Measurements from ENCODE around the gene MND1. TPM values are rescaled to one million over a fixed set of nuclear protein-coding genes. Genes with fewer than 3 reads are reported as not detected.

MND1 gene
- total RNA-seq, 1 donor from 2014 or later = 33.6 TPM

DNA sequence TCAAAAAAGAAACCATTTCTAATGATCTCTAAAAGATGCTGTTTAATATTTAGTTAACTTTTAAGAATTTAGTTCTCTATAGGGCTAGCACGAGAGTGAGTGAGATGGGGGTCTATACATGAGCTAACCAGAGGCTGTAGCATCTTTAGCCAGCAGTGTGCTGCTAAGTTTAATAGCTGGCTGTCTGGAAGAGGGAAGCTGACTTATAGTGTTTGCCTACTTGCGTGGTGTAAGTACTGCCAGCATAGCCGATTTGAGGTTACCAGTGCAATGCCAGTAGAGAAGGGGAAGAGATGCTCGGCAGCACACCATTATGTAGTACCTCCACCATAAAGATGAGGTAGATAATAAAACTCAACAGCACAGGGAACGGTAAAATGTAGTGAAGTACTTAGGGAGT lies 74.5 kb downstream of the MND1 start:
- Mint-ChIP-seq H3K36me3 (ENCODE audit: low read depth) (peaks cover 2% of the 10 kb centered on the region), H3K9me3 (no peaks in the 10 kb centered on the region), H3K4me3 (peak overlapping the region; percentile 18), H3K27me3 (ENCODE audit: low read depth) (no peaks in the 10 kb centered on the region), H3K27ac (ENCODE audit: unreplicated experiment) (peak overlapping the region; percentile 14), H3K4me1 (peaks cover 30% of the 10 kb centered on the region)
- TF ChIP-seq, protein P1, sequence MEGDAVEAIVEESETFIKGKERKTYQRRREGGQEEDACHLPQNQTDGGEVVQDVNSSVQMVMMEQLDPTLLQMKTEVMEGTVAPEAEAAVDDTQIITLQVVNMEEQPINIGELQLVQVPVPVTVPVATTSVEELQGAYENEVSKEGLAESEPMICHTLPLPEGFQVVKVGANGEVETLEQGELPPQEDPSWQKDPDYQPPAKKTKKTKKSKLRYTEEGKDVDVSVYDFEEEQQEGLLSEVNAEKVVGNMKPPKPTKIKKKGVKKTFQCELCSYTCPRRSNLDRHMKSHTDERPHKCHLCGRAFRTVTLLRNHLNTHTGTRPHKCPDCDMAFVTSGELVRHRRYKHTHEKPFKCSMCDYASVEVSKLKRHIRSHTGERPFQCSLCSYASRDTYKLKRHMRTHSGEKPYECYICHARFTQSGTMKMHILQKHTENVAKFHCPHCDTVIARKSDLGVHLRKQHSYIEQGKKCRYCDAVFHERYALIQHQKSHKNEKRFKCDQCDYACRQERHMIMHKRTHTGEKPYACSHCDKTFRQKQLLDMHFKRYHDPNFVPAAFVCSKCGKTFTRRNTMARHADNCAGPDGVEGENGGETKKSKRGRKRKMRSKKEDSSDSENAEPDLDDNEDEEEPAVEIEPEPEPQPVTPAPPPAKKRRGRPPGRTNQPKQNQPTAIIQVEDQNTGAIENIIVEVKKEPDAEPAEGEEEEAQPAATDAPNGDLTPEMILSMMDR (conservative IDR thresholded peaks at IDR 0.05) = no peak
- DNase-seq (ENCODE audit: low read depth, low spot score) = no peak

DNA sequence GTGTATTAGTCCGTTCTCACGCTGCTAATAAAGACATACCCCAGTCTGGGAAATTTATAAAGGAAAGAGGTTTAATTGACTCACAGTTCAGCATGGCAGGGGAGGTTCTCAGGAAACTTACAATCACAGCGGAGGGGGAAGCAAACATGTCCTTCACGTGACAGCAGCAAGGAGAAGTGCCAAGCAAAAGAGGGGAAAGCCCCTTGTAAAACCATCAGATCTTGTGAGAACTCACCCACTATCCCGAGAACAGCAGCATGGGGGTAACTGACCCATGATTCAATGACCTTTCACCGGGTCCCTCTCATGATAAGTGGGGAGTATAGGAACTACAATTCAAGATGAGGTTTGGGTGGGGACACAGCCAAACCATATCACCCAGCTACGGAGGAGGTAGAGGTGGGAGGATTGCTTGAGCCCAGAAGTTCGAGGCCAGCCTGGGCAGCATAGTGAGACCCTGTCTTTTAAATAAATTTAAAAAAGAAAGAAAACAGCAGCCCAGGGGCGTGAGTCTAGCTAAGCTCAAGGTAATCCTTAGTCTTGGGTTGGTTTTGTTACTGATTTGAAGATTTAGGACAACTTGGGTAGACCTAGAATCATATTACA lies 75.3 kb downstream of the MND1 start:
- peak overlapping the region; percentile 68 for H3K27ac Mint-ChIP-seq (ENCODE audit: unreplicated experiment)
- peaks cover 29% of the 10 kb centered on the region for H3K4me1 Mint-ChIP-seq
- no peaks in the 10 kb centered on the region for H3K9me3 Mint-ChIP-seq
- no peaks in the 10 kb centered on the region for H3K27me3 Mint-ChIP-seq (ENCODE audit: low read depth)
- no peak overlapping the region for H3K4me3 Mint-ChIP-seq
- DNase-seq (ENCODE audit: low read depth, low spot score) = no peak
- TF ChIP-seq, protein P1 (conservative IDR thresholded peaks at IDR 0.05) = no peak
- H3K36me3 Mint-ChIP-seq (ENCODE audit: low read depth) = peaks cover 2% of the 10 kb centered on the region

DNA sequence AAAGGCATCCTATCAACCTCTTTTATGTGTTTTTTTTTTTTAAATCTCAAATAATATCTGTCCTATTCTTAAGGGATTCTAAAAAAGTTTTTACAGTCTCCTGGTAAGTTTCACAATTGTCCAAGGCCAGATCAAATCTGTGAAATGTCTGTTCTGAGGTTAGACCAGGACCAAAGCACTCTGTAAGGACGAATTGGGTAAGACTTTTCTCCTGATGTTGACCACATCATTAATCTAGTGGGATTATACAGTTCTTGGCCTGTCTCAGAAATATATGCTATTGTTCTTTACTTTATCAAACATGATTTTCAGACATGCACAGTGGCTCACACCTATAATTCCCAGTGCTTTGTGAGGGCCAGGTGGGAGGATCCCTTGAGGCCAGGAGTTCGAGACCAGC lies 75.9 kb downstream of the MND1 start:
- H3K4me1 Mint-ChIP-seq = peaks cover 29% of the 10 kb centered on the region
- no peak overlapping the region for H3K4me3 Mint-ChIP-seq
- H3K36me3 Mint-ChIP-seq (ENCODE audit: low read depth) = peaks cover 2% of the 10 kb centered on the region
- no peak overlapping the region for H3K27ac Mint-ChIP-seq (ENCODE audit: unreplicated experiment)
- TF ChIP-seq, protein P1 (conservative IDR thresholded peaks at IDR 0.05) = no peak
- H3K27me3 Mint-ChIP-seq (ENCODE audit: low read depth) = no peaks in the 10 kb centered on the region
- no peaks in the 10 kb centered on the region for H3K9me3 Mint-ChIP-seq
- DNase-seq (ENCODE audit: low read depth, low spot score) = no peak

DNA sequence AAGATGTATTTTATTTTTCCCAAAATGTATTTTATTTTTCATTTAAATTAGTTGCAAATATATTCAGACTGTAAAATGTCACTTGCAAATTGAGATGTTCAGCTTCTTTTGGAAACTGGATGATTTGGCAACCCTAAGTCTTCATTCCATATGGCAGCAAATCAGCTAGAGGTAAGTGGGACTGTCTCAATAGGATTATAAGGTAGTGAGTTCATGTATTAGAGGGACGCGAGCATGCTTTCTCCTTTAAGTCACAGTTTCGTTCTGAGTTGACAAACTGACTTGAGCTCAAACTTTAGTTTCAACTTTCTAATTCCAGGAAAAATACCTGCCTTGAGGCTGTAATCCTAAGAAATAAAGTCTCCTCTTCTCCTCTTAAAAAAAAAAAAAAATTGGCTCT lies 77.5 kb downstream of the MND1 start:
- no peak for DNase-seq (ENCODE audit: low read depth, low spot score)
- TF ChIP-seq, protein P1 (conservative IDR thresholded peaks at IDR 0.05) = no peak
- Mint-ChIP-seq H3K27ac (ENCODE audit: unreplicated experiment) (no peak overlapping the region), H3K36me3 (ENCODE audit: low read depth) (peaks cover 2% of the 10 kb centered on the region), H3K9me3 (no peaks in the 10 kb centered on the region), H3K4me1 (peaks cover 29% of the 10 kb centered on the region), H3K27me3 (ENCODE audit: low read depth) (no peaks in the 10 kb centered on the region), H3K4me3 (no peak overlapping the region)

DNA sequence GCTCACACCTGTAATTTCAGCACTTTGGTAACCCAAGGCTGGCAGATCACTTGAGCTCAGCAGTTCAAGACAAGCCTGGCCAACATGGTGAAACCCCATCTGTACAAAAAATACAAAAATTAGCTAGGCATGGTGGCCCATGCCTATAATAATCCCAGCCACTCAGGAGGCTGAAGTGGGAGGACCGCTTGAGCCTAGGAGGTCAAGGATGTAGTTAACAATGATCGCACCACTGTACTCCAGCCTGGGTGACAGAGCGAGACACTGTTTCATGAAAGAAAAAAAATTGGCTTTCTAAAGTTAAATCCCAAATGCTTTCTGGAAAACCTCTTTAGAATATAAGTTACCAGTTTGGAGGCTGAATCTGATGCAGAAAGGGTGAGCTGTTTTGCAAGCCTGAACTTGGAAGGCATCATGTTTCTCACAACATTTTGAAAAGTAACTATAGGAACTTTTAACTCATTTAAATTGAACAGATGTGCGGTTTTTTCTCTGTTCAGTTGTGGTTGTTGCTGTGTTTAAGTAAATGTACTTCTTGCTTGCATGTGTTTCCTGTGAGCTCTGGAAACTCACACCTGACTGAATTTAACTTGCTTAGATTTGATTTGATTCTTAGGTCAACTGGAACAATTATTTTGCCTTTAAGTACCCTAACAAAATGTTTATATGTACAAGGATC lies 81.9 kb downstream of the MND1 start:
- Mint-ChIP-seq H3K4me1 (peaks cover 10% of the 10 kb centered on the region), H3K9me3 (no peaks in the 10 kb centered on the region), H3K27me3 (ENCODE audit: low read depth) (no peaks in the 10 kb centered on the region), H3K27ac (ENCODE audit: unreplicated experiment) (no peak overlapping the region), H3K4me3 (no peak overlapping the region), H3K36me3 (ENCODE audit: low read depth) (no peaks in the 10 kb centered on the region)
- TF ChIP-seq, protein P1 (conservative IDR thresholded peaks at IDR 0.05) = no peak
- no peak for DNase-seq (ENCODE audit: low read depth, low spot score)
